Psoas muscle (tissue), 8 donors: ENCODE measurements around the gene SBSN. TPM values are rescaled to one million over a fixed set of nuclear protein-coding genes. Genes with fewer than 3 reads are reported as not detected.

Experiments used
- ATAC-seq, 4 donors: fragments of 200-7000 bp; cut with Tn5 transposase; one replicate each; pipeline ENCODE4 v1.9.1; 2020; ENCODE audit warnings: moderate library complexity in 3 of 4, mild to moderate bottlenecking in 2 of 4
- DNase-seq, 2 donors: peaks; one replicate each; pipeline ENCODE4 v3.0.0-alpha.2; 2020
- H3K27ac ChIP-seq: fragments of 200-600 bp; one replicate; pipeline ENCODE4 v1.8.0; 2022
- H3K27me3 ChIP-seq, 3 donors: fragments of 200-600 bp in 1 of 3; one replicate each; pipeline versions ENCODE4 v1.6.1 to v1.8.0; 2013 to 2022; ENCODE audit warnings: low read length in 2 of 3, mild to moderate bottlenecking in 2 of 3, moderate library complexity in 1 of 3; ENCODE audit not compliant: insufficient read depth in 3 of 3
- H3K36me3 ChIP-seq, 2 donors: fragments of 200-600 bp in 1 of 2; one replicate each; pipeline versions ENCODE4 v1.6.1 to v1.8.0; 2013 to 2022; ENCODE audit warnings: low read depth in 1 of 2, mild to moderate bottlenecking in 1 of 2, moderate library complexity in 1 of 2; ENCODE audit not compliant: insufficient read depth in 1 of 2
- H3K4me1 ChIP-seq: fragments of 200-600 bp; one replicate; pipeline ENCODE4 v1.8.0; 2022
- H3K4me3 ChIP-seq: fragments of 200-600 bp; one replicate; pipeline ENCODE4 v1.8.0; 2022; ENCODE audit warnings: mild to moderate bottlenecking
- H3K9me3 ChIP-seq: fragments of 200-600 bp; one replicate; pipeline ENCODE4 v1.8.0; 2022
- WGBS, 3 donors: extraction: QIAGEN DNeasy Blood & Tissue Kit; methylation state at CpG; one replicate each; pipeline versions ENCODE4 v1.1.6 to v1.1.7; 2013; 5-methylcytosine and 5-hydroxymethylcytosine counted together
- intact Hi-C, 2 donors: fragments of 100-400 bp; cut with DNase I; formaldehyde crosslinking; loops; one replicate each; pipeline versions ENCODE4 v1.11.0 to v1.14.2; 2022
- polyA plus RNA-seq, 3 donors: library from polyadenylated mRNA; stranded (reverse); fragments of 200-250 nt; gene quantifications; one replicate each; pipeline ENCODE4 v1.2.3, GENCODE V29; 2013
- total RNA-seq, 4 donors: library from RNA; stranded (reverse); fragmentation: NEBNext Ultra II Directional in 2 of 4; extraction: Animal tissue kit (Norgen Biotek cat#: 25700) in 2 of 4; gene quantifications; one replicate each; pipeline versions ENCODE4 v1.2.1 to v1.2.4, GENCODE V29; 2021 to 2023
- TF ChIP-seq, protein P1 (sequence below): fragments of 200-600 bp; IDR thresholded peaks from one replicate; pipeline ENCODE4 v1.8.0; 2022; ENCODE audit warnings: antibody characterized with exemption
- donor health status: healthy with polysubstance abuse.
- donor health status: DM: no; HTN: no; CAD: no; lungs with moderate emphysema.
- donor health status: Bipolar disorder and iron deficiency.
- donor health status: healthy.
- donor health status: DM: yes; HTN: yes; CAD: no.
- donor health status: DM: no; HTN: no; CAD: no.
- donor health status: DM: no; HTN: no; CAD: no.
- donor health status: DM: yes; HTN: yes; CAD: no.

SBSN gene
- total and polyA plus RNA-seq, 7 donors: 0.09 TPM; not detected in 6

DNA sequence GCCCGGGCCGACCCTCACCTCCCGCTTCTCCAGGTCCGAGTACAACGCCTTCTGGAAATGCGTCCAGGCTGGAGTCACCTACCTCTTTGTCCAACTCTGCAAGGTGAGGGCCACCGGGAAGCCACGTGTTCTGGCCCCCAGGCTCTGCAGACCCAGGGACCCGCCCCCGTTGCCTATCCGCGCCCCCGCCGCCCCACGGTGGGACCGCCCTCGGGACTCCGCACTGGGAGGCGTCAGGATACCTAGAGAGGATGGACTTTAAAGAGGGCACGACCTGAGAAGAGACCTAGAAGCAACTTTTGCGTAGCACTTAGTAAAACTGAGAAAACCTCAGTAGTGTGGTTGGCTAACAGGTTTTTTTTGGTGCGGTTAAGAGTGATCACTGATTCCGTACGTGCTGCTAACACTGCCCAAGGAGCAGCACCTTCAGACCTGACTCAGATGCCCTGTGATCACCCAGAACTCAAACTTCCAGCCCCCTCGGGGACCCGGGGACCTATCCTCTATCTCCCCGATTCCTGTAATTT is 17.8 kb upstream of the SBSN start:
- Histone ChIP-seq H3K27ac (peak overlapping the region; percentile 90), H3K4me1 (peaks cover 27% of the 10 kb centered on the region), H3K9me3 (no peaks in the 10 kb centered on the region), H3K4me3 (peak overlapping the region; percentile 79), H3K36me3 (peaks cover 0 to 19% of the 10 kb centered on the region in 2 donors), H3K27me3 (no peaks in the 10 kb centered on the region)
- intact Hi-C loops: loop anchor here (2.0 to 10.0 kb wide), 4 partner anchors 83 to 389 kb away; partner anchors contain the start of genes COX6B1 (in 1 of the 2), KMT2B (in 1 of the 2), LRFN3 (in 1 of the 2) and RBM42 (in 1 of the 2)
- 3% methylated on average over 24 to 27 of the region's 27 CpGs for WGBS, 3 donors
- DNase-seq (peak; percentile 47 to 60), ATAC-seq (peak; percentile 18 to 51 (median 44))
- TF ChIP-seq, protein P1, sequence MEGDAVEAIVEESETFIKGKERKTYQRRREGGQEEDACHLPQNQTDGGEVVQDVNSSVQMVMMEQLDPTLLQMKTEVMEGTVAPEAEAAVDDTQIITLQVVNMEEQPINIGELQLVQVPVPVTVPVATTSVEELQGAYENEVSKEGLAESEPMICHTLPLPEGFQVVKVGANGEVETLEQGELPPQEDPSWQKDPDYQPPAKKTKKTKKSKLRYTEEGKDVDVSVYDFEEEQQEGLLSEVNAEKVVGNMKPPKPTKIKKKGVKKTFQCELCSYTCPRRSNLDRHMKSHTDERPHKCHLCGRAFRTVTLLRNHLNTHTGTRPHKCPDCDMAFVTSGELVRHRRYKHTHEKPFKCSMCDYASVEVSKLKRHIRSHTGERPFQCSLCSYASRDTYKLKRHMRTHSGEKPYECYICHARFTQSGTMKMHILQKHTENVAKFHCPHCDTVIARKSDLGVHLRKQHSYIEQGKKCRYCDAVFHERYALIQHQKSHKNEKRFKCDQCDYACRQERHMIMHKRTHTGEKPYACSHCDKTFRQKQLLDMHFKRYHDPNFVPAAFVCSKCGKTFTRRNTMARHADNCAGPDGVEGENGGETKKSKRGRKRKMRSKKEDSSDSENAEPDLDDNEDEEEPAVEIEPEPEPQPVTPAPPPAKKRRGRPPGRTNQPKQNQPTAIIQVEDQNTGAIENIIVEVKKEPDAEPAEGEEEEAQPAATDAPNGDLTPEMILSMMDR: no peak

DNA sequence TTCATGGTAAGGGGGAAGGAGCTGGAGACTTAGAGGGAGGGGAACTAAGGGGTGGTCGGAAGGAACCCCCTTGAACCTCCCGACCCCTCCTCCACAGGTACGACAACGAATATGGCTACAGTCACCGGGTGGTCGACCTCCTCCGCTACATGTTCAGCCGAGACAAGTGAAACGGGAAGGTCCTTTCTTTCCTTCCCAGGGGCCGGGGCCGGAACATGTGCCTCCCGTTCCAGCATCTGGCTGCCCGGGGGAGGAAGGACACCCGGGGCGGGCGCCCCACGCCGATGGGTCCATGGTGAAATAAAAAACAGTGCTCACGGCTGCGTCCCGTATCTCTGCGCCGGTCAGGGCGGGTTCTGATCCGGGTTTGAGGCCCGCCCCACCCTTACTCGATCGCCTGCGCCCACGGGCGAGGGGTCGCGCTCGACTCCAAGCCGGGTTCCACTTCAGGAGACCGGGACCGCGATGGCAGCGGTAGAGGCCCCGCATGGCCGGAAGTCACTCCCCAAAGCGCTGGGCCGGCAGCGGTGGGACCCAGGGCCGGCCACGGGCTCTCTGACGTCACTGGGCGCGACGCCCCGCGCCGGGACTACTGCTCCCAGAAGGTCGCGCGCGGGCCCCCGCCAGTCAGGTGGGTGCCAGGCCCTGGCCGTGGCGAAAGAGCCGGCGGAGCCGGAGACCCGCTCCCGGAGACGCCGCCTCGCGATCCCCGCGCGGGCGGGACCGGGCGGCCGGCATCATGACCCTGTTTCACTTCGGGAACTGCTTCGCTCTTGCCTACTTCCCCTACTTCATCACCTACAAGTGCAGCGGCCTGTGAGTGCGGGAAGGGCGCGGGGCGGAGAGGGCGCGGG is 17.1 kb upstream of the SBSN start, which contains the start of gene TMEM147:
TSS of gene TMEM147 (plus strand) at position 626 of the 854 bp plus-strand sequence. CDS start at position 740, 114 bp downstream.
- Histone ChIP-seq H3K27me3 (no peaks in the 10 kb centered on the region), H3K4me3 (peak within 1 kb of the TSS; percentile 79), H3K27ac (peak within 1 kb of the TSS; percentile 90), H3K9me3 (no peaks in the 10 kb centered on the region), H3K36me3 (peaks cover 0 to 19% of the 10 kb centered on the region in 2 donors), H3K4me1 (peaks cover 27% of the 10 kb centered on the region)
- WGBS, 3 donors: 0% methylated on average over 61 to 85 of the region's 85 CpGs
- DNase-seq: peak; percentile 97
- ATAC-seq: peak; percentile 98 to 99 (median 99)
- intact Hi-C loops: loop anchor here (2.0 to 10.0 kb wide), 4 partner anchors 84 to 390 kb away; partner anchors contain the start of genes COX6B1 (in 1 of the 2), KMT2B (in 1 of the 2), LRFN3 (in 1 of the 2) and RBM42 (in 1 of the 2)
- TF ChIP-seq, protein P1: no peak

DNA sequence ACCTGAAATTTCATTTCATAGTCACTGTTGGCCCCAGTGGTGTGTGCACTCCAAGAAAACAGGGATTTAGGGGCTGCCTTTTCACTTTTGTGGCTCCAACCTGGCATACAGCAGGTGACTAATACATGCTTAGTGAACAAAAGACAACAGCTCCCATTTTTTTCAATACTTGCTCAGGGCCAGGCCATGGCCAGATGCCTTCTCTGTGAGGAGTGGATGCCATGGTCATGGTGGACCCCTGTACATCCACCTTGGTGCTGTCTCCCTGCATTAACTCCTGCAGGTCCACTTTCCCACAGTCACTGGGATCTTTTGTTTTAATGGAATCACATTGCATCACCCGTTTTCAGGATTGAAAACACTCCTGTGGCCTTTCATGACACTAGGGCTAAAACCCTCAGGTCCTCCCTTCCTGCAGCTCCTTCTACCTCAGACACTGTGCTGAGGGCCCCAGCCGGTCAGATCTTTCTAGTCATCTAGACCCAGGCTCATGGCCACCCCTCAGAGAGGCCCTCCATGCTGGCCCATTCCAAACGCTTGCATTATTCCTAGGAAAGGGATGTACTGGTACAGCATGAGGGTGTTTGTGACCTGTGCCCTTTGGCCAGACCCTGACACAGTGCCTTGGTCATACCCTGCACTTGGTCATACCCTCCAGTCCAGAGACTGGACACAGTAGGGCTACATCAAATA is 16.1 kb upstream of the SBSN start:
- Histone ChIP-seq H3K4me3 (peak overlapping the region; percentile 79), H3K27ac (peak overlapping the region; percentile 90), H3K36me3 (peaks cover 0 to 19% of the 10 kb centered on the region in 2 donors), H3K4me1 (peaks cover 27% of the 10 kb centered on the region), H3K27me3 (no peaks in the 10 kb centered on the region), H3K9me3 (no peaks in the 10 kb centered on the region)
- no peak for DNase-seq
- TF ChIP-seq, protein P1: no peak
- 68 to 80% (median 75%) methylated on average over 3 of the region's 3 CpGs for WGBS, 3 donors
- intact Hi-C loops: loop anchor here (2.0 to 10.0 kb wide), 3 partner anchors 68 to 391 kb away; partner anchors contain the start of genes HAUS5 (in 1 of the 2), LRFN3 (in 1 of the 2) and RBM42 (in 1 of the 2)
- ATAC-seq: no peak

DNA sequence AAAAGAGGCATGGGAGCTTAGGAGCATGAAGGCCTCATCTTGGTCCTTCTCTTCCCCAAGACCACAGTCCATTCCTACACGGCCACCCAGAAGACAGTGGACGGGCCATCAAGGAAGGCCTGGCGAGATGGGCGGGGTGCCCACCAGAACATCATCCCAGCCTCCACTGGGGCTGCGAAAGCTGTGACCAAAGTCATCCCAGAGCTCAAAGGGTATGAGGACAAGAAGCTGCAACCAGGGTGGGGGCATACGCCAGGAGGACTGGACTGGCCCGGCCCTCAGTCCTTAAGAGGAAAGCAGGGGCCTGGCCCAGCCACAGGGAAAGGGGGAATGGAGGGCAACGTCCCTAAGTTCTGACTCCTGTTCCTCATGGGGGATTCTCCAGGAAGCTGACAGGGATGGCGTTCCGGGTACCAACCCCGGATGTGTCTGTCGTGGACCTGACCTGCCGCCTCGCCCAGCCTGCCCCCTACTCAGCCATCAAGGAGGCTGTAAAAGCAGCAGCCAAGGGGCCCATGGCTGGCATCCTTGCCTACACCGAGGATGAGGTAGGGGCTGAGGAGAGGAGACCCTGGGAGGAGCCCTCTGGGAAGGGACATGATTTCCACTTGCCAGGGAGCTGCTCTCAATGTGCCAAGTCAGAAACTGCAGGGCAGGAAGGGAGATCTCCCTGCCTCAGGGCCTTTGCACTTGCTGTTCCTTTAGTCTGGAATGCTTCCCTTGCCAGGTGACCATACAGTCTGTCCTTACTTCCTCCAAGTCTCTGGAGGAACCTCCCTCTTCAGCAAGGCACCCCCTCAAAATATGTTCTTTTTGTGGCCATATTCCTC is 15.4 kb upstream of the SBSN start:
- DNase-seq: no peak
- TF ChIP-seq, protein P1: no peak
- H3K9me3 ChIP-seq: no peaks in the 10 kb centered on the region
- H3K27me3 ChIP-seq: no peaks in the 10 kb centered on the region
- H3K36me3 ChIP-seq: peaks cover 0 to 19% of the 10 kb centered on the region in 2 donors
- H3K27ac ChIP-seq: no peak overlapping the region
- H3K4me3 ChIP-seq: peak overlapping the region; percentile 79
- peaks cover 27% of the 10 kb centered on the region for H3K4me1 ChIP-seq
- ATAC-seq: no peak
- WGBS, 3 donors: 92 to 96% (median 93%) methylated on average over 15 of the region's 15 CpGs
- intact Hi-C loops: loop anchor here (2.0 to 10.0 kb wide), 3 partner anchors 69 to 391 kb away; partner anchors contain the start of genes HAUS5 (in 1 of the 2), LRFN3 (in 1 of the 2) and RBM42 (in 1 of the 2)
